Fibroblast of lung (primary cell): ENCODE measurements around the gene FRMD4A. TPM values are rescaled to one million over a fixed set of nuclear protein-coding genes. Genes with fewer than 3 reads are reported as not detected.

Experiments
- DNase-seq, 2 donors: peaks; one replicate each; pipeline versions ENCODE4 v3.0.0 to v3.0.0-alpha.2; 2010; ENCODE audit warnings: low read depth in 2 of 2
- H2AFZ ChIP-seq: 2 replicates; pipeline ENCODE4 v1.5.1; 2012; ENCODE audit warnings: low read length, control low read depth, inconsistent platforms
- H3K27ac ChIP-seq: 2 replicates; pipeline ENCODE4 v1.5.1; 2011; ENCODE audit warnings: low read length, control low read depth; ENCODE audit not compliant: insufficient read depth
- H3K27me3 ChIP-seq: 2 replicates; pipeline ENCODE4 v1.5.1; 2011; ENCODE audit warnings: mild to moderate bottlenecking, low read length; ENCODE audit not compliant: control insufficient read depth, insufficient read depth
- H3K36me3 ChIP-seq: 2 replicates; pipeline ENCODE4 v1.5.1; 2011; ENCODE audit warnings: low read length; ENCODE audit not compliant: control insufficient read depth, insufficient read depth
- H3K4me1 ChIP-seq: 2 replicates; pipeline ENCODE4 v1.5.1; 2011; ENCODE audit warnings: low read length; ENCODE audit not compliant: control insufficient read depth, insufficient read depth; ENCODE audit errors: extremely low read depth
- H3K4me2 ChIP-seq: 2 replicates; pipeline ENCODE4 v1.5.1; 2011; ENCODE audit warnings: low read length, control low read depth; ENCODE audit not compliant: insufficient read depth; ENCODE audit errors: extremely low read depth
- H3K4me3 ChIP-seq, 4 experiments: fragments of 200-600 bp in 1 of 4; sonication (generic) in 1 of 4; replicated peaks in 1 of 4; 2 replicates each; pipeline ENCODE4 v1.5.1; 2011 to 2016; ENCODE audit warnings: low read length in 4 of 4, low read depth in 3 of 4, mild to moderate bottlenecking in 3 of 4, control low read depth in 2 of 4, inconsistent platforms in 1 of 4, mixed read lengths in 1 of 4; ENCODE audit not compliant: insufficient read depth in 1 of 4; ENCODE audit errors: control extremely low read depth in 1 of 4
- H3K79me2 ChIP-seq: 2 replicates; pipeline ENCODE4 v1.5.1; 2012; ENCODE audit warnings: mild to moderate bottlenecking, low read length, inconsistent platforms; ENCODE audit not compliant: control insufficient read depth, insufficient read depth
- H3K9ac ChIP-seq: 2 replicates; pipeline ENCODE4 v1.5.1; 2011; ENCODE audit warnings: mild to moderate bottlenecking, low read length, control low read depth; ENCODE audit not compliant: insufficient read depth
- H3K9me3 ChIP-seq: 2 replicates; pipeline ENCODE4 v1.5.1; 2012; ENCODE audit warnings: low read depth, low read length; ENCODE audit not compliant: control insufficient read depth, insufficient read depth
- H4K20me1 ChIP-seq: 2 replicates; pipeline ENCODE4 v1.5.1; 2011; ENCODE audit warnings: low read length; ENCODE audit not compliant: control insufficient read depth, insufficient read depth; ENCODE audit errors: extremely low read depth
- EZH2 ChIP-seq: IDR thresholded peaks from 2 replicates; pipeline ENCODE4 v1.5.1; 2012; ENCODE audit warnings: low read length, control low read depth, mild to moderate bottlenecking; ENCODE audit errors: missing control alignments
- polyA plus RNA-seq, 2 donors: library from polyadenylated mRNA; depleted of rRNA in 1 of 2; stranded (reverse) in 1 of 2; unstranded in 1 of 2; fragments of >200 nt; gene quantifications; 2 replicates each; pipeline ENCODE4 v1.2.1, GENCODE V29; 2011 to 2012; ENCODE audit warnings: missing spikeins in 1 of 2
- total RNA-seq: library from RNA; depleted of rRNA; stranded (reverse); fragments of >200 nt; gene quantifications from 2 replicates; pipeline ENCODE4 v1.2.1, GENCODE V29; 2014
- TF ChIP-seq, protein P1 (sequence below), 2 donors: IDR thresholded peaks in 1 of 2; conservative IDR thresholded peaks in 1 of 2; 1 replicate in 1 of 2; 2 replicates in 1 of 2; pipeline ENCODE4 v1.5.1; 2011 to 2012; ENCODE audit warnings: low read length in 2 of 2, control low read depth in 1 of 2, inconsistent platforms in 1 of 2, low read depth in 1 of 2, mild to moderate bottlenecking in 1 of 2

FRMD4A gene
- total and polyA plus RNA-seq, 2 donors (not counting 1 experiment from before 2014, with no cell fraction given): 26.9 to 63.6 TPM

DNA sequence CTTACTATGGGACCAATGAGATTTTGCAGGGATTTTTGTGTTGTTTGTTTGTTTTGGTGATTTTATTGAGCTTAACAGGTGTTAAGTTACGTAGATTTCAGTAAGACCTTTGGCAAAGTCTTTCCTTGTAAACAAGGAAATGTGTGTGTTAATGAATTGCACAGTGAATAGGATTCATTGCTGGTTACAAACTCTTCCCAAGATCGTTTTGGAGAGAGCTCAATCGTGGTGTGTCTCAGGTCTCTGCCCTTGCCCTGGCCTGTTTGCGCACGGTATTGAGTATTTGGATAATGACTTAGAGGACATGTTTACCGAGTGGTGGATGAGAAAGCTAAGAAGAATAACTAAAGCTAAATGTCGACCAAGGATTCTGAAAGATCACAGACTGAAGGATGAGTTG lies 702.1 kb downstream of the FRMD4A start:
- no peak overlapping the region for H3K4me3 ChIP-seq
- H3K36me3 ChIP-seq: peaks cover 2% of the 10 kb centered on the region
- H3K79me2 ChIP-seq: no peaks in the 10 kb centered on the region
- H4K20me1 ChIP-seq: no peaks in the 10 kb centered on the region
- no peaks in the 10 kb centered on the region for H3K9me3 ChIP-seq
- H3K27me3 ChIP-seq: no peaks in the 10 kb centered on the region
- no peak overlapping the region for H3K9ac ChIP-seq
- peaks cover 5% of the 10 kb centered on the region for H3K4me1 ChIP-seq
- no peak overlapping the region for H3K4me2 ChIP-seq
- no peak overlapping the region for H2AFZ ChIP-seq
- no peak for DNase-seq
- H3K27ac ChIP-seq: no peak overlapping the region
- no peak for TF ChIP-seq EZH2
- TF ChIP-seq, protein P1, sequence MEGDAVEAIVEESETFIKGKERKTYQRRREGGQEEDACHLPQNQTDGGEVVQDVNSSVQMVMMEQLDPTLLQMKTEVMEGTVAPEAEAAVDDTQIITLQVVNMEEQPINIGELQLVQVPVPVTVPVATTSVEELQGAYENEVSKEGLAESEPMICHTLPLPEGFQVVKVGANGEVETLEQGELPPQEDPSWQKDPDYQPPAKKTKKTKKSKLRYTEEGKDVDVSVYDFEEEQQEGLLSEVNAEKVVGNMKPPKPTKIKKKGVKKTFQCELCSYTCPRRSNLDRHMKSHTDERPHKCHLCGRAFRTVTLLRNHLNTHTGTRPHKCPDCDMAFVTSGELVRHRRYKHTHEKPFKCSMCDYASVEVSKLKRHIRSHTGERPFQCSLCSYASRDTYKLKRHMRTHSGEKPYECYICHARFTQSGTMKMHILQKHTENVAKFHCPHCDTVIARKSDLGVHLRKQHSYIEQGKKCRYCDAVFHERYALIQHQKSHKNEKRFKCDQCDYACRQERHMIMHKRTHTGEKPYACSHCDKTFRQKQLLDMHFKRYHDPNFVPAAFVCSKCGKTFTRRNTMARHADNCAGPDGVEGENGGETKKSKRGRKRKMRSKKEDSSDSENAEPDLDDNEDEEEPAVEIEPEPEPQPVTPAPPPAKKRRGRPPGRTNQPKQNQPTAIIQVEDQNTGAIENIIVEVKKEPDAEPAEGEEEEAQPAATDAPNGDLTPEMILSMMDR (conservative IDR thresholded peaks at IDR 0.05 in 1 of 2, IDR thresholded peaks at IDR 0.05 in 1 of 2; ENCODE audit: low read depth in 1 of 2, low read length in 2 of 2): no peak

DNA sequence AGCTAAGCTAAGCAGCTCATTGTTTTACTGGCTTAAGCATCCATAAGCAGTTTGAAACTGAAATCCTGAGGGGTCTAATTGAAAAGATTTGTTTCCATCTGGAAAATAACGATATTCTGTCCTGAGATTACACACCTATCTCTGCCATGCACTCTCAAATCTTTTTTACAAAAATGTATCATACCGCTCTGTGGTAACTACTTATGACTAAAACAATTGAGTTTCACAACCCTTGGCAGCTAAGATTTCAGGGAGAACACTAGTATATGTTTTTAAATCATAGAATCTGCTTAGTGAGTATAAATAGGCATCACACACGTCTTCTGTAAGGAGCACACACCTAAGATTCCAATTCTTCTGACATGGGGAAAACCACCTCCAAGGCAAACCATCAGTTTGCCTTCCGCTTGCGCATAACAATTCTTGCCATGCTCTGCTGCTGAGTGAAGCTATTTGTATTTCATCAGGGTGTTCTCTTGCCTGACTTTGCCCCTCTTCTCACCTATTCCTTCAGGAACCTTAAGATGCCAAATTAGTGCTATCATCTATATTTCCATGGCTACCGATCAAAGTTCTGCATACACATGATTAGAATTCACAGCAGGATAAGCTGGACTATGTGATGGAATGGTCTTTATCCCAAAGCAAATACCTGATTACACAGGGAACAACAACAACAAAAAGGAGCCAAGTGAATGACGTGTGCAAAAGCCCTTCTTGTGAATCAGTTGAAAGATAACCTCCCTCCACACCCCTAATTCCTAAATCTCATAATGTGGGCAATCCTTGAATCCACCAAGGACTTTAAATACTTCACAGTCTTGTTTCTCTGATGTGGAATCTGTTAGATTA lies 703.0 kb downstream of the FRMD4A start:
- Histone ChIP-seq H3K9ac (no peak overlapping the region), H3K4me1 (no peaks in the 10 kb centered on the region), H4K20me1 (no peaks in the 10 kb centered on the region), H3K27ac (no peak overlapping the region), H3K9me3 (no peaks in the 10 kb centered on the region), H3K27me3 (no peaks in the 10 kb centered on the region), H3K4me3 (no peak overlapping the region), H3K36me3 (peaks cover 2% of the 10 kb centered on the region), H3K79me2 (no peaks in the 10 kb centered on the region), H3K4me2 (no peak overlapping the region), H2AFZ (no peak overlapping the region)
- no peak for DNase-seq
- TF ChIP-seq EZH2: no peak
- TF ChIP-seq, protein P1 (conservative IDR thresholded peaks at IDR 0.05 in 1 of 2, IDR thresholded peaks at IDR 0.05 in 1 of 2; ENCODE audit: low read depth in 1 of 2, low read length in 2 of 2): no peak

DNA sequence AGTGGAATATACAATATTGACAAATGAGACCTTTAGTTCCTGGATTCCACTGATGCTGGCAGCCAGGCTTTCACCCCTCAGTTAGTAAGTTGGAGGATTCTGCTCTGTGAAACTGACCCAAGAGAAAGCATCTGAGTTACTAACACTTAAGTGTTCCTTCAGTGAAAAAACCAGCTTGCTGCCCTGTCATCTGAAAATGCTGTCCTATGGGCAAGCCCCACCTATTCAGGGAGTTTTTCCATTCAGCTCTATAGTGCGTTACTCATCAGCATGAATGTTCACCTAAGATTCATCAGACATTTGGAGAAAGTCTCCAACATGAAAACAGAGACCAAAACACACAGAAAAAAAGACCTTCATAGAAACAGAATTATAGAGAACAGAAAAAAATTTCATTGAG lies 706.1 kb downstream of the FRMD4A start:
- Histone ChIP-seq H2AFZ (no peak overlapping the region), H3K27me3 (no peaks in the 10 kb centered on the region), H3K4me1 (no peaks in the 10 kb centered on the region), H3K9me3 (no peaks in the 10 kb centered on the region), H3K79me2 (no peaks in the 10 kb centered on the region), H3K27ac (no peak overlapping the region), H4K20me1 (no peaks in the 10 kb centered on the region), H3K4me2 (no peak overlapping the region), H3K4me3 (no peak overlapping the region), H3K36me3 (no peaks in the 10 kb centered on the region), H3K9ac (no peak overlapping the region)
- no peak for DNase-seq
- no peak for TF ChIP-seq EZH2
- TF ChIP-seq, protein P1 (conservative IDR thresholded peaks at IDR 0.05 in 1 of 2, IDR thresholded peaks at IDR 0.05 in 1 of 2; ENCODE audit: low read depth in 1 of 2, low read length in 2 of 2): no peak
